GM21737 (cell line): ENCODE results near the gene PRXL2A.

Source experiments
- ATAC-seq: cut with Tn5 transposase; IDR thresholded peaks from one replicate; pipeline ENCODE4 v1.9.1; 2021; ENCODE audit warnings: mild to moderate bottlenecking, moderate library complexity; ENCODE audit not compliant: unreplicated experiment

PRXL2A gene

GRCh38 chr10:80460399-80461207 is 52.3 kb downstream of the PRXL2A start:
- ATAC-seq, result no peak

DNA sequence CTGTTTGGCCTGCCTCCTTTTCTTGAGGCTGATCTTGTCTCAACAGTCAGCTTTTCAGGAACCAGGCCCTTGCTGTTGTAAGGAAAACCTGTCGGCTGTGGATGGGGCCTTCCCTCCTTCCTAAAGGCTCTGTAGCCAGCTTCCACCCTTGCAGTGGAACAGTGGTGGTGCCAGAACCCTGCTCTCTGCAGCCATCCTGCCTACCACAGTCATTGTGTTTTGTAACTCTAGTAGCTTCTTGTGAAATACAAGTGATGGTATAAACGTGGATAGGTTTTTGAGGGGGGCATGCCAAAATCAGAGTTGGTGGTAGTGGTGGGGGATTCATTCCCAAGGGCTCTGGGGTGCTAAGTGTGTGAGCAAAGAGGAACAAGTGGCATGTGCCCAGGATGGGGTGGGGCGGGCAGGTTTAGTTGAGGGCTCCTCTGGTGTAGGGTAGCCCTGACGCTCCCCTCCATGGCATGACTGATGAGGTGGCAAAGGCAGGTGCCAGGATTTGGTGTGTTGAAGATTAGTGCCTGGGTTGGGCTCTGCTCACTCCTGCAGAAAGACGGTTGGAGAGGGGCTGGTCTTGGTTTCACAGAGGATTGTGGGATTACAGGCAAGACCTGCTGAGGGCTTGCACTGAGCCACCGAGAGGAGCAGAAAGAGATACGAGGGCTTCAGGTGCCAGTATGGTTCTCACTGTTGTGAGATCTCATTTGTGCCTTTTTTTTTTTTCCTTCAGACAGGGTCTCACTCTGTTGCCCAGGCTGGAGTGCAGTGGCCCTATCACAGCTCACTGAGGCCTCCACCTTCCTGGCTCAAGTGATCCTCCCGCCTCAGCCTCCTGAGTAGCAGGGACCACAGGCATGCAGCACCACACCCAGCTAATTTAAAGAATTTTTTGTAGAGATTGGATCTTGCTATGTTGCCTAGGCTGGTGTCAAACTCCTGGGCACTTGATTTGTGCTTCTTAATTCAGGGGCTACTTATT is 53.1 kb downstream of the PRXL2A start:
- ATAC-seq, result no peak

- no peak for ATAC-seq
These were observed 54.1 kb downstream of the PRXL2A start for GRCh38 chr10:80462299-80462980.

- ATAC-seq, result no peak
These were observed 54.8 kb downstream of the PRXL2A start for GRCh38 chr10:80462981-80463741.

- ATAC-seq, result no peak
These were observed 55.5 kb downstream of the PRXL2A start for GRCh38 chr10:80463868-80464267.

DNA sequence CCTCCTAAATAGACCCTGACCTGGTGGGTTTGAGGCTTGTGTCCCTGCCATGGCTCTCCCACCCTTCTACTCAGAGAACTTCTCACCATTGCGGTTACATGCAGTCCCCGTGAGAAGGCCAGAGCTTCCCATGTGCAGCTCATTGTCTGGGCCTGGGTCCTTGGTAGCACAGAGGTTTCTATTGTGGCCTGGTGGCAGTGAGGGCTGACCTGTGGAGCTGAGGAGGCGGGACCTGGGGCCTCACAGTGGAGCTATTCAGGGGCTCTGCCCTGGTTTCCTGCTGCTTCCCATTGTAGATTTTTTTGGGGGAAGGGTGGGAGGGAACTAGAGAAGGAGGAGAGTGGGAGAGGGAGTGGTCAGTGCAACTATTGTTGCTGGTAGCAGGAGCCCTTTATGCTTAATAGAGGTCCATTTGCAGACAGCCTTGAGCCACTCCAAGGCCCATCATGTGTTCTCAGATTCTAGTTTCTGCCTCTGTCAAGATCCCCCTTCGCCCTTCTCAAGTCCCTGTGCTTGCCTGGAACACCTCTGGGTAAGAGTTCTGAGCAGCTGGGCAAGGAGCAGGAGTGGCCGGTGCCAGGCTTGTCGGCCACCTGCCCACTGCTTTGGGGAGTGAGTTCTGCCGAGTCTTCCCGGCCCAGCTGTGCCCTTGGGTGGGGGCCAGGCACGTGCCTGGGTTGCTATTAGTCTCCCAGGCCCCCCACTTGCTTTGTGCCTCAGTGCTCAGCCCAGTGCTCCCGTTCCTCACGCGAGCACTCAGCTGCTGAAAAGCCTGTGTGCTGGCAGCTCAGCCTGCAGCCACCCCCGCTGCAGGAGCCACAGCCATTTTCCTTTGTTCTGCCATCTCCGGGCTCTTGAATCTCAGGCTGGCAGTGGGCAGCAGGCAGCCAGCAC is 56.5 kb downstream of the PRXL2A start:
- no peak for ATAC-seq

- no peak for ATAC-seq
These were observed 57.1 kb downstream of the PRXL2A start for GRCh38 chr10:80465451-80465835.

DNA sequence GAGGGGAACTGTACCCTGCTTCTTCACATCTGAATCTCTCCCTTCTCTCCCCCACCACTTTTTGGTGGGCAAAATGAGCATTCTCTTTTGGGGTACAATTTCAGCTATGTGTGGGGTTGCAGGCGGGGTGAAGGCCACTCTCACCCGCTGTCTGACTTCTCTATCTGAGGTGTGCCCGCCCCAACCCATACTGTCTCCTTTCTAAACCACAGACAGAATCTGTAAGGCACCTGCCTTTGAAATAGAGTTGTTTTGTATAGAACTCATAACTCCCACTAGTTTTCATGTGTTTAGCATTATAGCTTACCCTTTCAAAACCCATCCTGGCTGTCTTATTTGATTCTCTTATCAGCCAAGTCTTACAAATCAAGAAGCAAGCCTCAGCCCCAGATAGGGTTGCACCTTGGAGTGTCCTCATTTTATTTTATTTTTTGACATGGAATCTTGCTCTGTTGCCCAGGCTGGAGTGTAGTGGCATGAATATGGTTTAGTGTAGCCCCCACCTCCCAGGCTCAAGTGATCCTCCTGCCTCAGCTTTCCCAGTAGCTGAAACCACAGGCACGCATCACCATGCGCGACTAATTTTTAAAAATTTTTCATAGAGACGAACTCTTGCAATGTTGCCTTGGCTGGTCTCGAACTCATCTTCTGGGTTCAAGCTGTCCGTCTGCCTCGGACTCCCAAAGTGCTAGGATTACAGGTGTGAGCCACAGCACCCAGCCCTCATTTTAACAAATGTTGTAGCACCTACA is 57.7 kb downstream of the PRXL2A start:
- no peak for ATAC-seq

DNA sequence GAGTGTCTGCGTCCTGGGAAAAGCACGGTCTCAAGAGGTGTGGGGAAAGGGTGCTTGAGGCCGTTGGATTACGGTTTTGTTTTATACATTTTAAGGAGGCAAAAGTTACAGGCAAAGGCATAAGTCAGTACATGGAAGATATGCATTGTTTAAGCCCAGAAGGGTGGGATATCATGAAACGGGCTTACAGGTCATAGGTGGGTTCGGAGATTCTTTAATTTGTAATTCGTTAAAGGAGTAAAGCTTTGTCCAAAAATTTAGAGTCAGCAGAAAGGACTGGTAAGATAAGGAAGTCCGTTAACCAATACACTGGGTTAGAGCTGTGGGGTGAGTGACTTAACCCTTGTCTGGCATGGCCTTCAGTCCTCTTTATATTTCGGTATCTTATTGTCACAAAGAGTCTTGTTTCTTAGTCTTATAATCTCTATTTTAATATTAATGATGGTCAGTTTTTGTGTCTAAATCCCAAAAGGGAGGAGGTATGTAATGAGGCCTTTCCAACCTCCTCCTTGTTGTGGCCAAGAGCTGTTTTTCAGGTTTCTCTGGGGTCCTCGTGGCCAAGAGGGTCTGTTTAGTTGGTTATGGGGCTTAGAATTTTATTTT is 58.5 kb downstream of the PRXL2A start:
- no peak for ATAC-seq

- no peak for ATAC-seq
These were observed 59.7 kb downstream of the PRXL2A start for GRCh38 chr10:80468002-80468401.

- ATAC-seq, result no peak
These were observed 60.6 kb downstream of the PRXL2A start for GRCh38 chr10:80468806-80469421.

DNA sequence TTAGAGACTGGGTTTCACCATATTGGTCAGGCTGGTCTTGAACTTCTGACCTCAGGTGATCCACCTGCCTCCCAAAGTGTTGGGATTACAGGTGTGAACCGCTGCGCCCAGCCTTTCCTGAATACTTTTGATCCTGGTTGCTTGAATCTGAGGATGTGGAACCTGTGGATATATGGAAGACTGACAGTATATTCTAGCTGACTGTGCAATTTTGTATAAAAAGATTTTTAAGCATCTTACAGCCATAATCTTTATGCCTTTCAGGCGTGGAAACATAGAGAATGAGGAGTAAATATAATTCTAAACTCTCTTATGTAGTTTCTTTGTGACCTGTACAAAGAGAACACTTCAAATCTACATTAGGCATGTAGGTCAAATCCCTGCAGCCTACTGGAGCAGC is 61.9 kb downstream of the PRXL2A start:
- ATAC-seq, result no peak

- no peak for ATAC-seq
These were observed 62.6 kb downstream of the PRXL2A start for GRCh38 chr10:80471001-80471400.

- peak; percentile 51 for ATAC-seq
These were observed 63.4 kb downstream of the PRXL2A start for GRCh38 chr10:80471715-80472233.

- peak; percentile 91 for ATAC-seq
These were observed 64.1 kb downstream of the PRXL2A start for GRCh38 chr10:80472234-80473095.

GRCh38 chr10:80473096-80473657 is 64.8 kb downstream of the PRXL2A start:
- ATAC-seq, result no peak
